ENCODE data around the gene RXRB. TPM values are rescaled to one million over a fixed set of nuclear protein-coding genes. Genes with fewer than 3 reads are reported as not detected.

Gene RXRB
- total and polyA plus RNA-seq, 2 donors (not counting 1 experiment from before 2014, with no cell fraction given): 88.3 to 99.9 TPM

GRCh38 chr6:33194431-33194979 is 6.0 kb downstream of the RXRB start:
- H3K4me1 Mint-ChIP-seq: peaks cover 43% of the 10 kb centered on the region
- Histone ChIP-seq H3K4me2 (replicated peaks; ENCODE audit: low read depth, low read length, poor library complexity, severe bottlenecking) (no peak overlapping the region), H2AFZ (ENCODE audit: insufficient read depth, low read depth, low read length, poor library complexity, severe bottlenecking) (no peak overlapping the region), H3K9ac (ENCODE audit: low read length) (no peak overlapping the region), H3K36me3 (replicated peaks in 1 of 2; ENCODE audit: control extremely low read depth in 1 of 2, control insufficient read depth in 1 of 2, extremely low read depth in 1 of 2, insufficient read depth in 2 of 2, low read length in 1 of 2) (peaks cover 0 to 37% of the 10 kb centered on the region in 2 experiments), H3K79me2 (ENCODE audit: control insufficient read depth, insufficient read depth, low read length) (peaks cover 20% of the 10 kb centered on the region), H3K4me1 (ENCODE audit: control insufficient read depth in 2 of 2, insufficient read depth in 2 of 2, low read length in 2 of 2) (peaks cover 25 to 37% of the 10 kb centered on the region in 2 donors), H3K27me3 (replicated peaks in 1 of 4; ENCODE audit: control extremely low read depth in 1 of 4, control insufficient read depth in 3 of 4, insufficient read depth in 4 of 4, low read length in 3 of 4) (peaks cover 0 to 30% (median 13%) of the 10 kb centered on the region in 4 experiments), H4K20me1 (ENCODE audit: control insufficient read depth, insufficient read depth, low read length, poor library complexity, severe bottlenecking) (peaks cover 15% of the 10 kb centered on the region), H3K4me3 (ENCODE audit: control extremely low read depth in 1 of 5, extremely low read depth in 1 of 5, insufficient read depth in 1 of 5, low read depth in 2 of 5, low read length in 4 of 5) (no peak overlapping the region), H3K27ac (ENCODE audit: low read length in 2 of 2) (no peak overlapping the region), H3K9me3 (ENCODE audit: control extremely low read depth in 1 of 3, control insufficient read depth in 2 of 3, insufficient read depth in 1 of 3, low read length in 2 of 3) (peaks cover 0 to 8% (median 0%) of the 10 kb centered on the region in 3 donors)
- H3K27me3 Mint-ChIP-seq: peaks cover 16% of the 10 kb centered on the region
- ATAC-seq (ENCODE audit: low read depth): no peak
- ChIA-PET CTCF (interaction anchor here (1.0 kb wide), 1 partner anchor 10 kb away, joined by 3 read pairs; no protein-coding TSS in a partner anchor), POLR2A (interaction anchor here (0.5 to 1.2 kb wide), 2 partner anchors 14 to 756 kb away, joined by 3 to 4 read pairs; partner anchors contain the start of gene RING1)
- TF ChIP-seq CTCF (IDR thresholded peaks at IDR 0.05): no peak
- no peak for TF ChIP-seq EZH2 (IDR thresholded peaks at IDR 0.05; ENCODE audit: borderline replicate concordance, insufficient read depth, low read depth, low read length, poor library complexity, severe bottlenecking)
- H3K9me3 Mint-ChIP-seq (ENCODE audit: insufficient read depth): no peaks in the 10 kb centered on the region
- WGBS (ENCODE audit: insufficient coverage): 92% methylated on average over 5 of the region's 8 CpGs
- no peak overlapping the region for H3K4me3 Mint-ChIP-seq
- H3K27ac Mint-ChIP-seq: no peak overlapping the region
- DNase-seq: no peak
- intact Hi-C loops (cut with micrococcal nuclease): no loop called here

DNA sequence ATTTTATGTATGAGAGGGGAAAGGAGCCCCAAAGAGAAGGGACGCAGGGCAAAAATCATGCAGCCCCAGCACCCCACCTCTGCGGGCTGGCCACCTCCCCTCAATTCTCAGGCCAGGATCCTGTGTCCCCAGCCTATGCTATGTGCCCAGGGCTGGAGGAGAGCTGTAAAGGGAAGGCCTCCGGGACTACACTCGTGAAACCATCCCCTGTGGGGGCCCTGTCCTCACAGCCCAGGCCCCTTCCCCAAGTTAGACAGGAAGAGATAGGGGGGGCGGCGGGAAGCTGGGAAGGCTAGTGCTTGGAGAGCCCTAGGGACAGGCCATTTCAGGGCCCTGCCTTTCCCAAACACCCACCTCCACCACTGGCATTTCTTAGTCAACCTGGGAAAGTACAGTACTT is 6.8 kb downstream of the RXRB start:
- ChIA-PET CTCF (no interaction called here), POLR2A (interaction anchor here (0.6 kb wide), 1 partner anchor 56 kb away, joined by 3 read pairs; no protein-coding TSS in a partner anchor)
- H2AFZ ChIP-seq (ENCODE audit: insufficient read depth, low read depth, low read length, poor library complexity, severe bottlenecking): no peak overlapping the region
- H3K27me3 ChIP-seq (replicated peaks in 1 of 4; ENCODE audit: control extremely low read depth in 1 of 4, control insufficient read depth in 3 of 4, insufficient read depth in 4 of 4, low read length in 3 of 4): peaks cover 0 to 38% (median 15%) of the 10 kb centered on the region in 4 experiments
- 83% methylated on average over 4 of the region's 6 CpGs for WGBS (ENCODE audit: insufficient coverage)
- intact Hi-C loops (cut with micrococcal nuclease): loop anchor here (2.0 kb wide), 1 partner anchor 15 kb away; the partner anchor contains the start of gene RING1
- peaks cover 11% of the 10 kb centered on the region for H3K79me2 ChIP-seq (ENCODE audit: control insufficient read depth, insufficient read depth, low read length)
- DNase-seq (no peak), ATAC-seq (ENCODE audit: low read depth) (no peak)
- peaks cover 0 to 8% (median 0%) of the 10 kb centered on the region in 3 donors for H3K9me3 ChIP-seq (ENCODE audit: control extremely low read depth in 1 of 3, control insufficient read depth in 2 of 3, insufficient read depth in 1 of 3, low read length in 2 of 3)
- peaks cover 0 to 37% of the 10 kb centered on the region in 2 experiments for H3K36me3 ChIP-seq (replicated peaks in 1 of 2; ENCODE audit: control extremely low read depth in 1 of 2, control insufficient read depth in 1 of 2, extremely low read depth in 1 of 2, insufficient read depth in 2 of 2, low read length in 1 of 2)
- H3K4me1 ChIP-seq (ENCODE audit: control insufficient read depth in 2 of 2, insufficient read depth in 2 of 2, low read length in 2 of 2): peaks cover 21 to 30% of the 10 kb centered on the region in 2 donors
- H3K4me3 Mint-ChIP-seq: peak overlapping the region; percentile 59
- no peak overlapping the region for H3K9ac ChIP-seq (ENCODE audit: low read length)
- H3K4me3 ChIP-seq (ENCODE audit: control extremely low read depth in 1 of 5, extremely low read depth in 1 of 5, insufficient read depth in 1 of 5, low read depth in 2 of 5, low read length in 4 of 5): peak overlapping the region in 1 of 5 experiments; percentile 2
- no peaks in the 10 kb centered on the region for H3K9me3 Mint-ChIP-seq (ENCODE audit: insufficient read depth)
- peaks cover 15% of the 10 kb centered on the region for H4K20me1 ChIP-seq (ENCODE audit: control insufficient read depth, insufficient read depth, low read length, poor library complexity, severe bottlenecking)
- no peak overlapping the region for H3K27ac ChIP-seq (ENCODE audit: low read length in 2 of 2)
- H3K27me3 Mint-ChIP-seq: peaks cover 17% of the 10 kb centered on the region
- TF ChIP-seq EZH2 (IDR thresholded peaks at IDR 0.05; ENCODE audit: borderline replicate concordance, insufficient read depth, low read depth, low read length, poor library complexity, severe bottlenecking) (no peak), CTCF (IDR thresholded peaks at IDR 0.05) (no peak)
- H3K4me1 Mint-ChIP-seq: peaks cover 35% of the 10 kb centered on the region
- H3K27ac Mint-ChIP-seq: peak overlapping the region; percentile 26
- peak overlapping the region; percentile 98 for H3K4me2 ChIP-seq (replicated peaks; ENCODE audit: low read depth, low read length, poor library complexity, severe bottlenecking)

All from B cell (primary cell).